ENCODE measurements around the gene GDI2.
"Not testable (repeated sequence)": the region's sequence is repeated elsewhere in the genome, so short reads cannot be mapped to it uniquely, and the experiment has no call there.

The GDI2 gene

DNA sequence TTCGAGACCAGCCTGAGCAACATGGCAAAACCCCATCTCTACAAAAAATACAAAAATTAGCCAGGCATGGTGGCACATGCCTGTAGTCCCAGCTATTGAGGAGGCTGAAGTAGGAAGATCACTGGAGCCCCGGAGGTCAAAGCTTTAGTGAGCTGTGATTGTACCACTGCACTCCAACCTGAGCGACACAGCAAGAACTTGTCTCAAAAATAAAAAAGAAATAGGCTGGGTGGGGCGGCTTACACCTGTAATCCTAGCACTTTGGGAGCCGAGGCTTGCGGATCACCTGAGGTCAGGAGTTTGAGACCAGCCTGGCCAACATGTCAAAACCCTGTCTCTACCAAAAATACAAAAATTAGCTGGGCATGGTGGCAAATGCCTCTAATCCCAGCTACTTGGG is 13.3 kb upstream of the GDI2 start:
- not testable (repeated sequence) for DNase-seq

DNA sequence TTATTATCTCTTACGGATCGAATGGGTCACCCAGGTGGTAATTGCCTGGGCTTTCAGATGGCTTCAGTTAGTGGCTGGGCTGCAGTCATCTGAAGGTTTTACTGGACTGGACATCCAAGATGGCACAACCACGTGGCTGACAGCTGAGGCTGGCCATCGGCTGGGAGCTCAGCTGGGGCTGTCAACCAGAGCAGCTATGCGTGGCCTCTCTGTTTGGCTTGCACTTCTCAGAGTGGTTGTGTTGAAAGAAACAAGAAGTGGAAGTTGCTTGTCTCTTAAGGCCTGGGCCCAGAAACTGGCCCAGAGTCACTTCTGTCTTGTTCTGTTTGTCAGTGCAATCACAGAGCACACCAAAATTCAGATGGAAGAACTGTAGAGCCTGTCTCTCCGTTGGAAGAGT is 5.7 kb upstream of the GDI2 start:
- DNase-seq, result no peak

DNA sequence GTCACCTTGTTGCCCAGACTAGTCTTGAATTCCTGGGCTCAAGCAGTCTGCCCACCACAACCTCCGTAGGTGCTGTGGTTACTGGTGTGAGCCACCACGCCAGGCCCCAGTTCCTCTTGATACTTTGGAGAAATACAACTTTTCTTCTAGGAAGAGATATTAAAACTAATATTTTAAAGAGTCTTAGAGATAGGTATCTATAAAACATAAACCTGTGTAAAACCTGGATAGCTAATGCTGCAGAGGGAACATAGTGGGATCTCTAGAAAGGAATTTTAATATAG is 4.8 kb upstream of the GDI2 start:
- DNase-seq, result no peak

DNA sequence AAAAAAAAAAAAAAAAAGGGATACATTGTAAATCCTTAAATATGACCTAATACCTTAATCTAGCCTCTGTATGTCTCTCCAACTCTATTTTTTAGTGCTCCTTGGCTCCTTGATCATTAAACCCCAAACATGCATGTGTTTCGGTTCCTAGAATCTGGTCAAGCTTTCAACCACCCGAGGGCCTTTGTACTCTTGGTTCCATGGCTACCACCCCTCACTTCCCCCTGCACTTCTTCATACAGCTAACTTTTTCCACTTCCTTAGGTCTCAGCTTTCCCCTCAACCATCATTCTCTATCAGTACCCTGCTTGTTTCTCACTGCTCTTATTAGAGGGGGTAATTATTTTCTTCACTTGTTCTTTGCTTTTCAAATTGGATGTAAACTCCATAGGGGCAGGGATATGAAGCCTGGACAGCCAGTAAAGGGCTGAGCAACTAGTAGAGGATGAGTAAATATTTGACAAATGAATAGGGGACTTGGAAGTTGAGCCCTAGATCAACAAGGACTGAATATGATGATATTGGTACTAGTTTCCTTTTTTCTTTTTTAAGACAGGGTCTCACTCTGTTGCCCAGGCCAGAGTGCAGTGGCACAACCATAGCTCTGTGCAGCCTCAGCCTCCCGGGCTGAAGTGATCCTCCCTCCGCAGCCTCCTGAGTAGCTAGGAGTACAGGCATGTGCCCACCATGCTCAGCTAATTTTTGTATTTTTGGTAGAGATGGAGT is 4.3 kb upstream of the GDI2 start:
- DNase-seq, result no peak

DNA sequence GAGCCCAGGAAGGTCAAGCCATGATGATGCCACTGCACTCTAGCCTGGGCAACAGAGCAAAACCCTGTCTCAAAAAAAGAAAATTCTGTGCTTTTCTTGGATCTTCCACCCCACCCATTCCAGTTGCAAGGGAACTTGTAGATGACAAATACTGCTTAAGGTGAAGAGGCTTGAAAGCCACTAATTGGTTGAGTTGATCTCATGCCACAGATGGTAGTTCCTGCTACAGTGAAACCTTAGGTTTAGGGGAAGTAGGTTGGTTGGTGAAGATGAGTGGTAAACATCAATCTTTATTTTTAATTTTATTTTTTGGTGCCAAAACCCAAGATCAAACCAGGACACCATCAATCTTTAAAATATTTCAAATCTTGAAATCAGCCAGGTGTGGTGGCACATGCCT is 2.9 kb upstream of the GDI2 start:
- no peak for DNase-seq

DNA sequence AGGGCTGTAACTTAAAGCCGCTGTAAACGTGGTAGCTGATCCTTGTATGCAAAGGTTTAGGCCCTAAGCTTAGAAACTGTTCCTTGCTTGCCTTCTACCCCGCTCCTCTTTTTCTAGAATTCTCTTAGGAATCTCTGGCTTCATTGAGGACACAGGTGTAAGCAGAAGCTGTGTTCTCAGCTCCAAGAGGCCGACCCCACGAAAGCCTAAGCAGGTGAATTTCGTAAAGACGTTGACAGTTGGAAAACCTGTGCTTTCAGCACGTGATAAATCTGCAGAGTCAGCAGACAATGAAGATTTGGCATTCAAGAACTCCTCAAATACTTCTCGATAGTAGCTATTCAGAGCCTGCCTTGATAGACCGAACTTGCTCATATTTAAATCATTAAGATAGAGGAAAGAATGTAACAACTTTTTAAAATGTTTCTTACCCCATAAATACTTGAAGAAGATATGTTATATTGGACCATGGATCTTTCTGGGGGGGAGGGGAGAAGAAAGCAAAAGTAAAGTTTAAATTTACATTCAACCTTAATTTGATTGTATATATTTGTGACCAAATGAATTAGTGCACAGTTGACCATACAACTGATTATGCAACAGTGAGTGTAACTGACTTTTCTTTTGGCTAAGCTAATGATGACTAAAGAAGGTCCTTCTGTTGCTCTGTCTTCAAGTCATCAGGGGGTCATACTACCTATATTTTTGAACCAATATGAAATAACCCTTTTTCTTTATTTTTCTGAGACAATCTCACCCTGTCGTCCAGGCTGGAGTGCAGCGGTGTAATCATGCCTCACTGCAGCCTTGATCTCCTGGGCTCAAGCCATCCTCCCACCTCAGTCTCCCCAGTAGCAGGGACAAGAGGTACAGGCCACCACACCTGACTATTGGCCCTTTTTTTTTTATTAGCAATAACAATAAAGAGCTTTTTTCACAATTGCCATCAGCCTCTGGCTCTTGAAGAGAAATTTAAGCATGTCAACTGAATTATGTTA is 1.2 kb upstream of the GDI2 start:
- no peak for DNase-seq

DNA sequence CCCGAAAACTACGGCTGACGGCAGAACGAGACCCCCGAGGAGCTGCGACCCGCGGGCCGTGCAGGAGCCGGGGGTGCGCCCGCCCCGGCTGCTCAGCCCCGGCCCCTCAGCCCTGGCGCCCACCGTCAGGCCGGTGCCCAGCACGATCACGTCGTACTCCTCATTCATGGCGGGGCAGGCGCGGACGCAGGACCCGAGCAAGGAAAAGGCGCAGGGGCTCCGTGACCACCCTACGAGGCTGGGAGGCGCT is 218 bp downstream of the GDI2 start:
- DNase-seq, result no peak

DNA sequence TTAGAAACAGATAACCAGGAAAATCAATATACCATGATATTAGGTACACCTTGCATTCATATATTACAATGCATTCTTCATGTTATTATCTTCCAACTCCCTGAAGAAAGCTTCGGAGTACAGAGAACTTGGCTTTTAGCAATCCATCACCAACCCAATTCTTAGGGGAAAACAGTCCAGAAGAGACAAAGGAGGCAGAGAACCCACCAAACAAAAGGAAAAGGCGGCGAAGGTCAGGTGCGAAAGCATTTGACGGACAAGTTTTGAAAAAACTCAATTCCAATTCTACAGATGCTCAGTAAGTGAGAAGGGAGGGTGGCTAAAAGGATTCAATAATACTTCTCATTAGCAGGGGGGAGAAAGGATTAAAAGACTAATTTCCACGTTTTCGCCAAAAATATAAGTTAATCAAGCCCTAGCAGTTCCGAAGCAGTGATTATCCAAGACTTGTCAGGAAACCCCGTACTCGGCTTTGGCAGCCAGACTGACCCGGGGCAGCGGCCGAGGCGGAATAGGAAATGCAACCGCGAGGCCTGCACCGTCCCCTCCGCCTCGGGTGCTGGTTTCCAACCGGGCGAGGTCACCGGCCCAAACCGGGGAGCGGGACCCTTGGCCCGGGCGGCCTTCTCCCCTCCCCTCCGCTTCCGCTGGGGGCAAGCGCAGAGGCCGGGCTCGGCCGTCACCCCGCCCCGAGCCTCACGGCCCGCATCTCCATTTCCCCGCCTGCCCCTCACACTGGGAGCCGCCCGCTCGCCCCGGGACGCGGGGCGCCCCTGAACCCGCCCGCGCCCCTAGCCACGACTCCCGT is 747 bp downstream of the GDI2 start:
- peak; percentile 77 for DNase-seq

DNA sequence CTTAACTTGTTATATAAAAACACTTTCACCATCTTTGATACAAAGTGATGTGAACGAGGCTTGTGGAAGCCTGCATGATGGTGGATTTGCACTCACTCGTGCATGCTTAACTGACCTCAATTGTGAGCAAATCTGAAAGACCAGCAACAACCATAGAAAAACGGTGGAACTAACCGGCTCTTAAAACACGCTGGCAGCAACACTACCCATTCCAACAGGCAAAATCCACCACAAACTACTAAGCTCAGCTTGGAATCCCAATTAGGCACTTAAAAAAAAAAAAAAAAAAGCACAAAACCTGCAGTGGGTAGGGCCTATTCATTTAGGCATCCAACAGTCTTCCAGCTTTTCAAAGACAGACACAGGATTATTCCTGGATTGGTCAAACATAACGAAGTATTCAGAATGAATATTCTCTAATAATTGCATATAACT is 1.8 kb downstream of the GDI2 start:
- no peak for DNase-seq

DNA sequence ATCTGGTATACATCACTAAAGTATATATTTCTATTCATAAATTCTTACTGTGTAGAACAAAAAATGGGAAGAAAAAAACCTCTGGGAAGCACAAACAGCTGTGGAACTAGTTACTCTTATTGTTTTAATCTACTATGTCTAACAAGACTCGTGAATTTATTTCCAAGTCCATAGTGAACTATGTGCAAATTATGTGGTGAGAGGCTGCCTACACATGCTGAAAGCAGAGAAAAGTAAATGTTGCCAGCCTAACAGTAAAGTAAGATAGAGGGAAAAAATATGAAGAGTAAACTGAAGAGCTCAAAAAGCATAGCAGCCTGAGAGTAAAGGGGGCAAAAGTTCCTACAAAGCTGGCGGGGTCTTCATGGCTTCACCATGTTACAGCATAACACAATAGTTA is 3.0 kb downstream of the GDI2 start:
- no peak for DNase-seq

DNA sequence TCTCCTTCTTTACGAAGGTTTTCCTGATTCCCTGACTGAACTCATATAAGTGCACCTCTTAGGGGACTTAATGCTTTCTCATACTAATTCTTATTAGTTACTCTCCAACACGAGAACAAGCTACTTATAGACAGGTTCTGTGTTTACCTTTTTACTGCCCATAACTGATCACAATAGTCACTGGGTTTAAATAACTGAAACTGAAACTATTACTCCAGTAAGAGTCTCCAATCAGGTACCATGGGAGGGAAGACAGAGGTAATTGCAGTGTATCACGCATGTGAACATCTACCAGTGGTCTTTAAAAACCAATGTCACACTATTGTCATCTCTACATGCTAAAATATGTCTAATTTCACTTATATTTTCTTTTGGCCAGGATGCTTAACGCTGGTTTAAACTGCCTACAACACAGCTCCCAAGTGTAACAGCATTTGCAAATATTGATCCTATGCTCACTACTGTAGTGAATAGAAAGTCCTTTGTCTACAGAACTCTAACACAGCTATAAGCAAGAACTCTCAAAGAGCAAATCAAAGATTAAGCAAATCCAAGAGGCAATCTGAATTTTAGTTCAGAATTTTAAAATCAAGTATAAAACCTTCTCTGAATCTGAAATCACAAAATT is 3.6 kb downstream of the GDI2 start:
- no peak for DNase-seq

DNA sequence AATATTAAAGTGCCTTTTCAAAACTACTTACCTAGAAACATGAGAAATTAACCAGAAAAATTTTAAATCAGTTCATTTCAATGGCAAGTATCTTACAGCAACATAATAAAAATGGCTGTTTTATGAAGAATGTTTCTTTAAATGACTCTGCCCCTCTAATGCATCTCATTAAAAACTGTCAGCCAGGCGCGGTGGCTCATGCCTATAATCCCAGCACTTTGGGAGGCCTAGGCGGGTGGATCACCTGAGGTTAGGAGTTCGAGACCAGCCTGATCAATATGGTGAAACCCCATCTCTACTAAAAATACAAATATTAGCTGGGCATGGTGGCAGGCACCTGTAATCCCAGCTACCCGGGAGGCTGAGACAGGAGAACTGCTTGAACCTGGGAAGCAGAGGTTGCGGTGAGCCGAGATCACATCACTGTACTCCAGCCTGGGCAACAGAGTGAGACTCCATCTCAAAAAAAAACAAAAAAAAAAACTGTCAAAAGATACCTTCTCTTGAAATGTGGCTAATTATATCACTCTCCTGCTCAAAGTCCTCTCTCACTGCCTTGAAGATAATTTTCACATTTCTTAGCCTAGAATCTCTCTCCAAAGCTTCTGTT is 4.3 kb downstream of the GDI2 start:
- DNase-seq, result not testable (repeated sequence)

DNA sequence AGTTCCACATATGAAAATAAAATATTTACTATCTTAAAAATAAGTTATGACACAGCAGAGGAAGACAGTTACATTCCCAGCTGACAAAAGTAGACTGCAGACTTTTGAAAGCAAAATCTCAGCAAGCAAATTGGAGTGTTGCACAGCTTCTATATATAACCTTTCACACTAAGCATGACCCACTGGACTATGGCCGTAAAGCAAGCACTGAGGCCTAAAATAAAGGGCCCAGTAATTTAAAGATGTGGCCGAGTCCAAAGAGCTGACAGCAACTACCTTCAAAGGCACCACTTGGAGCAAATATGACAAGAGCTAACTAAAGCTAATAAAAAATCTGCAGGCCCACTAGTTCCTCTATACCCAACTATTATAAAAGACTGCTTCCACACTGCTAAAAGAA is 6.5 kb downstream of the GDI2 start:
- no peak for DNase-seq

DNA sequence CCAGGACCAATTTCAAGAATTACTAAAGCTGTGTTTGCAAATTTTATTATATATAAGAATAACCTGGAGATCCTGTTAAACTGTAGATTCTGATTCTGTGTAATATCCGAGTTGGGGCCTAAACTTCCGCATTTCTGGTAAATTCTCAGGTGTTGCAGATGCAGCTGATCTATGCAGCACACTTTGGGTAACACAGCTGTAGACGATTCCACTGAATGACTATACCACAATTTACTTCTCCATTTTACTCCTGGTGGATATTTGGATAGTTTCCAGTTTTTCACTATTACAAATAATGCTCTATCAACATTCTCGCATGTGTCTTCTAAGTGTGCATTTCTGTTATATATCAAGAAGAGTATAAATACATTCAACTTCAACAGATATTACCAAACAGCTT is 7.5 kb downstream of the GDI2 start:
- no peak for DNase-seq

DNA sequence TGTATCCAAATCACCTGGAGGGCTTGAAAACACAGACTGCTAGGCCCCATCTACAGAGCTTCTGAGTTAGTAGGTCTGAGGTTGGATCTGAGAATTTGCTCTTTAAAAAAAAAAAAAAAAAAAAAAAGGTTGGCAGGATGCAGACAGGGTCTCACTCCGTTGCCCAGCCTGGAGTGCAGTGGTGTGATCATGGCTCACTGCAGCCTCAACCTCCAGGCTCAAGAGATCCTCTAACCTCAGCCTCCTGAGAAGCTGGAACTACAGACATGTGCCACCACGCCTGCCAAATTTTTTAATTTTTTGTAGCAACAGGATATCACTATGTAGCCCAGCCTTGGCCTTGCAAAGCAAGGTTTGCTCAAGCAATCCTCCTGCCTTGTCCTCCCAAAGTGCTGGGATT is 8.0 kb downstream of the GDI2 start:
- no peak for DNase-seq

DNA sequence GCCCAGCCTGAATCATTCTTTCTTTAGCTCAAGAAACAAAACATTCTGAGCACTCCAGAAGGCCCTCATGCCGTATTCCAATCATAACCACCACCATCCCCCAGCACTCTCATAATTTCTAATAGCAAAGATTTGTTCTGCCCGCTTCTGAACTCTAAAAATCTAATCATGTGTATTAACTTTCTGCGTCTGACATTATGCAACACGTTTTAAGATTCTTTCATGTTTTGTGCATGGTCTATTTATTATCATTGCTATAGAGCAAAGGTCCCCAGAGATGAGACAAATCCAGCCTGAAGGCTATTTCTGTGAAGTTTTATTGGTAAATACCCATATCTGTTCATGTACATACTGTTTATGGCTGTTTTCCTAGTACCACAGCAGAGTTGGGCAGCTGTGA is 8.8 kb downstream of the GDI2 start:
- no peak for DNase-seq

DNA sequence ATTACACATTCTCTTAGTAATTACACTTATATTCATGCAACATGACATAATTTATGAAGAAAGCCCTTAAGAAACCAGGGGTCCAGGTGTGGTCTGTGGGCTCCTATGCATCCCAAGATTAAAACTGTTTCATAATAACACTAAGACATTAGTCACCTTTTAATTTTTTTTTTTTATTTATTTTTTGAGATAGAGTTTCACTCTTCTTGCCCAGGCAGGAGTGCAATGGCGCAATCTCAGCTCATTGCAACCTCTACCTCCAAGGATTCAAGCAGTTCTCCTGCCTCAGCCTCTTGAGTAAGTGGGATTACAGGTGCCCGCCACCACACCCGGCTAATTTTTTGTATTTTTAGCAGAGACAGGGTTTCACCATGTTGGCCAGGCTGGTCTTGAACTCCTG is 12.5 kb downstream of the GDI2 start:
- no peak for DNase-seq

DNA sequence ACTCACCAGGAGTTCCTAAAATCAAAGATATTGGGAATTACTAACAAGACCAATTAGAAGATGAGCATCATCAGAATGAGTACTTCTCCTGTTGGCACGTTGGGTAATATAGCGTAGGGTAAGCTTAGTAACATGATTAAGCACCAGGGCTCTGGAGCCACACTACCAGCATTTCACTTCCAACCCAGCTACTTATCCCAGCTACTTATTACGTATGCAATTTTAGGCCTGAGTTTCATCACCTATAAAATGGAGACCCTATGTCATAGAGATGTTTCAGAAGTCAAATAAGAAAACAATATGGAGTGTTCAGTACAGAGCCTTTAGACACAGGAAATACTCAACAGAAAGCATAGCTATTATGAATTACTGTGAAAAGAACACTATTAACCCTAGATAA is 19.0 kb downstream of the GDI2 start:
- DNase-seq, result no peak

DNA sequence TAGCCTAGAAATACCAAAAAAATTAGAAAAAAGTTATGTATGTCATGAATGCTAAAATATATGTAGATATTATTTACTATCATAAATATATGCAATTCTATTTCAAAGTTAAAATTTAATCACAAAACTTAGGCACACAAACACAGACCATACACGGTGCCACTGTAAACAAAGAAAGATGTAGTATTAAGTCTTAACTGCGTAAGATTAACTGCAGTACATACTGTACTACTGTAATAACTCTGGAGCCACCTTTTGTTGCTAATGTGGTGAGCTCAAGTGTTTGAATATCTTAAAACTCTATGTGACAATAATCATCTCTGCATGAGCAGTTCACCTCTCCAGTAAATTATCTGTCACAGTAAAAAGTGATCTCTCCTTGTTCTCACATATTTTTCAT is 23.6 kb downstream of the GDI2 start:
- DNase-seq, result no peak

DNA sequence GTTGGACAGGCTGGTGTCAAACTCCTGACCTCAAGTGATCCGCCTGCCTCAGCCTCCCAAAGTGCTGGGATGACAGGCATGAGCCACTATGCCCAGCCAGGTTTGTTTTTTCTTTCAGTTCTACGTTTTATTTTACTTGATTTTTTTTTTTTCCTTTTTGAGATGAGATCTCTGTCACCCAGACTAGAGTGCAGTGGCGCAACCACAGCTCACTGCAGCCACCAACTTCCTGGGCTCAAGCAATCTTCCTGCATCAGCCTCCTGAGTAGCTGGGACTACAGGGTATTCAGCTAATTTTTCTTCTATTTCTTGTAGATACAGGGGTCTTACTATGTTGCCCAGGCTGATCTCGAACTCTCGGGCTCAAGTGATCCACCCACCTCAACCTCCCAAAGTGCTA is 24.3 kb downstream of the GDI2 start:
- no peak for DNase-seq

DNA sequence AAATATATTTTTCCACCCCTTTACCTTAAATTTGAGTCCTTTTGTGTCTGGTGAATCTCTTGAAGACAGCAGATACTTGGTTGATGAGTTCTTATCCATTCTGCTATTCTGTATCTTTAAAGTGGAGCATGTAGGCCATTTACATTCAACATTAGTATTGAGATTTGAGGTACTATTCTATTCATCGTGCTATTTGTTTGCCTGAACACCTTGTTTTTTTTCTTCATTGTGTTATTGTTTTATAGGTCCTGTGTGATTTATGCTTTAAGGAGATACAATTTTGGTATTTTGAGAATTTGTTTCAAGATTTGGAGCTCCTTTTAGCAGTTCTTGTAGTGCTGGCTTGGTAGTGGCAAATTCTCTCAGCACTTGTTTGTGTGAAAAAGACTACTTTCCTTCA is 29.9 kb downstream of the GDI2 start:
- no peak for DNase-seq

DNA sequence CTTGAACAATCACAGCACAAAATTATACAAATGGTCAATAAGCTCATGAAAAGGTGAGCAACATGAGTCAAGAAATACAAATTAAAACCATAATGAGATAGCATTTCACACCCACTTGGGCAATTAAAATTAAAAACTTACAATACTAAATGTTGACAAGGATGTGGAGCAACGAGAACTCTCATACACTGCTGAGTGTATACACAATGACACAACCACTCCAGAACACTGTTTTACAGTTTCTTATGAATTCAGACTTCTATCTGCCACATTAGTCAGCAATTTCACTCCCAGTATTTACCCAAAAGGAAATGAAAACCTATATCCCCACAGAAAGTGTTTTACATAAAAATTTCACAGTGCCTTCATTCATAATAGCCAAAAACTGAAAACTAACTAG is 31.1 kb downstream of the GDI2 start:
- no peak for DNase-seq

DNA sequence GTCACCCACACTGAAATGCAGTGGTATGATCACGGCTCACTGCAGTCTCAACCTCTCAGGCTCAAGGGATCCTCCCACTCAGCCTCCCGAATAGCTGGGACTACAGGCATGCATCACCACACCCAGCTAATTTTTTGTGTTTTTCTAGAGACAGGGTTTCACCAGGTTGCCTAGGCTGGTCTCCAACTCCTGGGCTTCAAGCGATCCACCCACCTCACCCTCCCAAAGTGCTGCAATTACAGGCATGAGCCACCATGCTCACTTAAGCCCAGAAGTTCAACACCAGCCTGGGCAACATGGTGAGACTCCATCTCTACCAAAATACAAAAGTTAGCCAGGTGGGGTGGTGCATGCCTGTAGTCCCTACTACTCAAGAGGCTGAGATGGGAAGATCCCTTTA is 33.5 kb downstream of the GDI2 start:
- DNase-seq, result no peak
